Measurements from ENCODE around the gene NR4A1. TPM values are rescaled to one million over a fixed set of nuclear protein-coding genes. Genes with fewer than 3 reads are reported as not detected.

Gene NR4A1
- polyA plus RNA-seq, 1 of the 3 experiments (the other 2 are of a cell fraction), result 120 TPM

GRCh38 chr12:52083638-52083996 lies 32.4 kb downstream of the NR4A1 start:
- no peak overlapping the region for H2AFZ ChIP-seq (ENCODE audit: low read depth)
- POLR2A ChIA-PET, result interaction anchor here (1.3 to 1.5 kb wide), 2 partner anchors 14 to 58 kb away, joined by 4 to 5 read pairs; partner anchors contain the start of gene ATG101
- WGBS (ENCODE audit: low lambda C conversion rate), result 0% methylated on average over 2 of the region's 2 CpGs

More at GRCh38 chr12:52083638-52083996, 32.4 kb downstream of the NR4A1 start:
- no peak overlapping the region; a peak in 1 of 4 replicates for H3K4me3 ChIP-seq (ENCODE audit: low read depth in 2 of 2, low read length in 1 of 2)
- no peaks in the 10 kb centered on the region for H3K9me3 ChIP-seq
- H3K79me2 ChIP-seq (ENCODE audit: insufficient read depth), result peaks cover 5% of the 10 kb centered on the region; the same call in 1 of the 2 replicates
- peaks cover 0 to 7% of the 10 kb centered on the region in 2 experiments for H3K36me3 ChIP-seq (replicated peaks in 1 of 2; ENCODE audit: control insufficient read depth in 1 of 2, insufficient read depth in 2 of 2, low read length in 1 of 2)
- no peaks in the 10 kb centered on the region for H3K9me2 ChIP-seq
- TF ChIP-seq JUND (IDR thresholded peaks at IDR 0.05) (no peak), SMC3 (IDR thresholded peaks at IDR 0.05; ENCODE audit: low read depth, low read length) (no peak), MEF2A (IDR thresholded peaks at IDR 0.05; ENCODE audit: borderline replicate concordance, low read depth) (no peak), MXI1 (IDR thresholded peaks at IDR 0.05; ENCODE audit: low read depth, low read length) (no peak), GATA2 (CRISPR knock-in tag; IDR thresholded peaks at IDR 0.05) (no peak), CHD2 (IDR thresholded peaks at IDR 0.05; ENCODE audit: low read length, partially characterized antibody) (no peak), TAF1 (IDR thresholded peaks at IDR 0.05; ENCODE audit: borderline replicate concordance, low read depth, low read length) (no peak), REST (IDR thresholded peaks at IDR 0.05; ENCODE audit: low read depth, low read length) (no peak), GABPA (IDR thresholded peaks at IDR 0.05; ENCODE audit: low read depth) (no peak), RFX5 (IDR thresholded peaks at IDR 0.05; ENCODE audit: low read length) (no peak), NRF1 (IDR thresholded peaks at IDR 0.05; ENCODE audit: low read depth, low read length) (no peak)
- TF ChIP-seq, protein P1, sequence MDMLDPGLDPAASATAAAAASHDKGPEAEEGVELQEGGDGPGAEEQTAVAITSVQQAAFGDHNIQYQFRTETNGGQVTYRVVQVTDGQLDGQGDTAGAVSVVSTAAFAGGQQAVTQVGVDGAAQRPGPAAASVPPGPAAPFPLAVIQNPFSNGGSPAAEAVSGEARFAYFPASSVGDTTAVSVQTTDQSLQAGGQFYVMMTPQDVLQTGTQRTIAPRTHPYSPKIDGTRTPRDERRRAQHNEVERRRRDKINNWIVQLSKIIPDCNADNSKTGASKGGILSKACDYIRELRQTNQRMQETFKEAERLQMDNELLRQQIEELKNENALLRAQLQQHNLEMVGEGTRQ (IDR thresholded peaks at IDR 0.05; ENCODE audit: borderline replicate concordance, low read depth, low read length), result no peak
- TF ChIP-seq, protein P2, sequence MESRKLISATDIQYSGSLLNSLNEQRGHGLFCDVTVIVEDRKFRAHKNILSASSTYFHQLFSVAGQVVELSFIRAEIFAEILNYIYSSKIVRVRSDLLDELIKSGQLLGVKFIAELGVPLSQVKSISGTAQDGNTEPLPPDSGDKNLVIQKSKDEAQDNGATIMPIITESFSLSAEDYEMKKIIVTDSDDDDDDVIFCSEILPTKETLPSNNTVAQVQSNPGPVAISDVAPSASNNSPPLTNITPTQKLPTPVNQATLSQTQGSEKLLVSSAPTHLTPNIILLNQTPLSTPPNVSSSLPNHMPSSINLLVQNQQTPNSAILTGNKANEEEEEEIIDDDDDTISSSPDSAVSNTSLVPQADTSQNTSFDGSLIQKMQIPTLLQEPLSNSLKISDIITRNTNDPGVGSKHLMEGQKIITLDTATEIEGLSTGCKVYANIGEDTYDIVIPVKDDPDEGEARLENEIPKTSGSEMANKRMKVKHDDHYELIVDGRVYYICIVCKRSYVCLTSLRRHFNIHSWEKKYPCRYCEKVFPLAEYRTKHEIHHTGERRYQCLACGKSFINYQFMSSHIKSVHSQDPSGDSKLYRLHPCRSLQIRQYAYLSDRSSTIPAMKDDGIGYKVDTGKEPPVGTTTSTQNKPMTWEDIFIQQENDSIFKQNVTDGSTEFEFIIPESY (IDR thresholded peaks at IDR 0.05; ENCODE audit: borderline replicate concordance, low read depth), result no peak
- no peaks in the 10 kb centered on the region for H3K27me3 ChIP-seq (ENCODE audit: insufficient read depth)
- H3F3A ChIP-seq (replicated peaks; ENCODE audit: insufficient read depth), result no peaks in the 10 kb centered on the region
- peaks cover 7% of the 10 kb centered on the region for H4K20me1 ChIP-seq (ENCODE audit: insufficient read depth)
- H3K9ac ChIP-seq, result no peak overlapping the region
- no peak overlapping the region for H3K27ac ChIP-seq (ENCODE audit: low read depth in 2 of 2, low read length in 1 of 2)
- CTCF ChIA-PET, result interaction anchor here (1.0 to 24.8 kb wide), 13 partner anchors 8 to 897 kb away, joined by 3 to 949 read pairs (median 5); partner anchors contain the start of gene ATG101
- no peak for DNase-seq
- no peak overlapping the region for H3K4me2 ChIP-seq
- peaks cover 0 to 28% of the 10 kb centered on the region in 2 experiments; a peak in 1 of 4 replicates for H3K4me1 ChIP-seq (ENCODE audit: control insufficient read depth in 1 of 2, insufficient read depth in 2 of 2, low read depth in 1 of 2, low read length in 1 of 2)

Measured in SK-N-SH (cell line).